ENCODE measurements around the gene HSD17B14. TPM values are rescaled to one million over a fixed set of nuclear protein-coding genes. Genes with fewer than 3 reads are reported as not detected.

The HSD17B14 gene
- total RNA-seq (2021; fragmentation: NEBNext Ultra II Directional; extraction: Animal tissue kit (Norgen Biotek cat#: 25700)) (8.4 and 9.7 TPM in 2 replicates), polyA plus RNA-seq (2011; rRNA removed) (25.5 and 32.7 TPM in 2 replicates), polyA minus RNA-seq (2011; rRNA and poly(A)+ RNA removed) (3.5 and 5.0 TPM in 2 replicates)
- polyA plus RNA-seq (2011; cell fraction: cytosol; rRNA removed) = 24.6 TPM
- 33.3 TPM for polyA plus RNA-seq (2011; cell fraction: nucleus; rRNA removed)
- polyA plus RNA-seq (2012, experiment 1 of 2) = 12.8 to 19.2 TPM (median 18.4 TPM) in 4 replicates
- polyA plus RNA-seq (2012, experiment 2 of 2) = 18.2 TPM
- polyA plus RNA-seq (2013, experiment 1 of 2) = 6.1 TPM
- 5.6 TPM for polyA plus RNA-seq (2013, experiment 2 of 2)
- polyA minus RNA-seq (2011; cell fraction: cytosol; rRNA and poly(A)+ RNA removed) = 6.0 TPM
- 5.5 TPM for polyA minus RNA-seq (2011; cell fraction: nucleus; rRNA and poly(A)+ RNA removed)
- long read RNA-seq, experiment 1, partial matches to known transcripts = 1 of 5 reads
- long read RNA-seq, experiment 1, other reads (novel, unspliced or antisense) = 4 of 5 reads
- long read RNA-seq, experiment 2, transcript HSD17B14-201 (9 exons, 1,238 nt) = major isoform, 13 of 20 reads
- long read RNA-seq, experiment 2, partial matches to known transcripts = 0 of 20 reads
- long read RNA-seq, experiment 2, other reads (novel, unspliced or antisense) = 7 of 20 reads

GRCh38 chr19:48836089-48837017 is at the start of gene HSD17B14:
TSS of gene HSD17B14 (minus strand) at chr19:48836491. CDS start at chr19:48836411, 80 bp downstream.
- 4% methylated on average over 16 of the region's 35 CpGs; no CpG with 5 or more reads in 1 of the 2 experiments for WGBS, 2 experiments (ENCODE audit: extremely low coverage in 1 of 2, insufficient coverage in 1 of 2, insufficient read length in 1 of 2, insufficient replicate concordance in 2 of 2, low coverage in 1 of 2, low lambda C conversion rate in 2 of 2, missing lambda C conversion rate in 1 of 2)
- Histone ChIP-seq H3K18ac (ENCODE audit: extremely low read depth, low read length) (peak within 1 kb of the TSS; percentile 91), H3K36me3 (ENCODE audit: control insufficient read depth in 2 of 4, insufficient read depth in 4 of 4, low read length in 3 of 4) (peaks cover 0 to 10% (median 3%) of the 10 kb centered on the region in 4 experiments; a peak in 6 of 8 replicates), H3K27ac (ENCODE audit: low read depth, low read length) (peak within 1 kb of the TSS; percentile 56; the same call in 1 of the 2 replicates), H3K14ac (ENCODE audit: insufficient read length) (no peak within 1 kb of the TSS), H3K9ac (replicated peaks in 1 of 4; ENCODE audit: extremely low read depth in 1 of 4, low read depth in 3 of 4, low read length in 3 of 4) (peak within 1 kb of the TSS in 2 of 4 experiments; percentile 26 to 40; a peak in 5 of 7 replicates), H3K4me2 (ENCODE audit: insufficient read depth in 1 of 2, low read depth in 2 of 2, low read length in 2 of 2) (peak within 1 kb of the TSS; percentile 50 to 81), H3K9me3 (ENCODE audit: insufficient read depth in 2 of 2, low read depth in 1 of 2, low read length in 1 of 2) (no peaks in the 10 kb centered on the region), H4K5ac (ENCODE audit: insufficient read length, low read depth, low read length) (peak within 1 kb of the TSS; percentile 95), H4K91ac (replicated peaks; ENCODE audit: insufficient read length, low read length) (peak within 1 kb of the TSS; percentile 66), H3K79me2 (ENCODE audit: control insufficient read depth in 1 of 2, insufficient read depth in 2 of 2, low read length in 2 of 2) (no peaks in the 10 kb centered on the region), H3K23ac (ENCODE audit: insufficient read length) (no peak within 1 kb of the TSS), H3K23me2 (ENCODE audit: low read depth, low read length) (peaks cover 11% of the 10 kb centered on the region; the same call in 1 of the 2 replicates), H3K4me1 (replicated peaks in 1 of 4; ENCODE audit: control insufficient read depth in 3 of 4, insufficient read depth in 4 of 4, low read length in 3 of 4) (peaks cover 0 to 2% (median 0%) of the 10 kb centered on the region in 4 experiments; a peak in 2 of 7 replicates), H3K27me3 (replicated peaks in 1 of 4; ENCODE audit: control insufficient read depth in 3 of 4, extremely low read depth in 1 of 4, insufficient read depth in 3 of 4, low read length in 3 of 4) (no peaks in the 10 kb centered on the region), H2BK15ac (ENCODE audit: low read length) (peak within 1 kb of the TSS; percentile 72), H2BK20ac (ENCODE audit: low read length) (no peak within 1 kb of the TSS), H4K20me1 (replicated peaks in 1 of 2; ENCODE audit: control insufficient read depth in 1 of 2, insufficient read depth in 2 of 2, low read length in 2 of 2) (no peaks in the 10 kb centered on the region), H4K8ac (ENCODE audit: extremely low read depth, insufficient read depth, low read length) (peak within 1 kb of the TSS; percentile 97), H3K79me1 (ENCODE audit: low read depth, low read length) (no peaks in the 10 kb centered on the region), H2BK5ac (ENCODE audit: low read depth, low read length) (peak within 1 kb of the TSS; percentile 15; the same call in 1 of the 2 replicates), H3K4ac (replicated peaks; ENCODE audit: insufficient read length, low read depth, low read length) (no peak within 1 kb of the TSS), H2BK120ac (replicated peaks; ENCODE audit: low read depth, low read length) (peak within 1 kb of the TSS; percentile 92), H3K4me3 (ENCODE audit: extremely low read depth in 1 of 4, insufficient read depth in 2 of 4, low read depth in 3 of 4, low read length in 4 of 4) (peak within 1 kb of the TSS; percentile 42 to 70 (median 53)), H2BK12ac (ENCODE audit: low read depth, low read length) (peak within 1 kb of the TSS; percentile 6; the same call in 1 of the 2 replicates), H2AK5ac (ENCODE audit: low read depth, low read length) (no peak within 1 kb of the TSS), H2AFZ (ENCODE audit: low read length) (no peak within 1 kb of the TSS), H3K56ac (replicated peaks; ENCODE audit: insufficient read length, low read depth, low read length) (peak within 1 kb of the TSS; percentile 89)
- POLR2A ChIA-PET (ENCODE audit: partially characterized antibody) = interaction anchor here (0.8 to 2.5 kb wide), 15 partner anchors 9 to 191 kb away, joined by 3 to 15 read pairs (median 4); partner anchors contain the start of genes CA11 and PPP1R15A
- CTCF ChIA-PET (ENCODE audit: partially characterized antibody) = interaction anchor here (0.5 to 3.3 kb wide), 28 partner anchors 9 to 1017 kb away, joined by 3 to 25 read pairs (median 4); partner anchors contain the start of genes BCAT2 and FUT2
- FAIRE-seq (no peak), DNase-seq (ENCODE audit: low read depth in 1 of 2, low spot score in 2 of 2) (peak; percentile 64 to 80)
- TF ChIP-seq TAF1 (IDR thresholded peaks at IDR 0.05; ENCODE audit: low read depth, low read length) = peak; percentile 19; the same call in 1 of the 2 replicates
- TF ChIP-seq RXRA (IDR thresholded peaks at IDR 0.05; ENCODE audit: insufficient read depth, low read depth, low read length) = no peak
- no peak for TF ChIP-seq NRF1 (IDR thresholded peaks at IDR 0.05; ENCODE audit: low read depth, low read length)
- TF ChIP-seq RFX5 (IDR thresholded peaks at IDR 0.05; ENCODE audit: borderline replicate concordance, low read depth, low read length) = no peak
- TF ChIP-seq TCF12 (IDR thresholded peaks at IDR 0.05; ENCODE audit: low read depth, low read length) = no peak
- TF ChIP-seq FOSL1 (IDR thresholded peaks at IDR 0.05; ENCODE audit: insufficient read depth, low read depth, low read length) = no peak
- no peak for TF ChIP-seq EZH2 (IDR thresholded peaks at IDR 0.05; ENCODE audit: low read depth, low read length, severe bottlenecking)
- no peak for TF ChIP-seq SIRT6 (IDR thresholded peaks at IDR 0.05; ENCODE audit: low read length)

Data from H1 (cell line).